GM23338 (cell line): ENCODE results near the gene DNM2.
A peak's percentile ranks its signal among the peaks of the same experiment; 100 is the strongest.

Experiments used
- CREB1 ChIP-seq: fragments of 250-450 bp; sonication (Bioruptor Pico); IDR thresholded peaks from 2 replicates; pipeline ENCODE4 v1.5.0; 2020; ENCODE audit warnings: low read depth, mild to moderate bottlenecking, moderate library complexity
- ETS1 ChIP-seq: IDR thresholded peaks from 2 replicates; pipeline ENCODE4 v1.6.1; 2016; ENCODE audit warnings: antibody characterized with exemption
- EZH2 ChIP-seq: fragments of 200-600 bp; sonication (generic); IDR thresholded peaks from one replicate; pipeline ENCODE4 v1.8.0; 2017; ENCODE audit warnings: antibody characterized with exemption, mild to moderate bottlenecking, low read depth; ENCODE audit not compliant: unreplicated experiment
- EZH2phosphoT487 ChIP-seq: fragments of 200-600 bp; sonication (generic); IDR thresholded peaks from one replicate; pipeline ENCODE4 v1.8.1; 2018; ENCODE audit warnings: antibody characterized with exemption; ENCODE audit not compliant: unreplicated experiment
- POLR2AphosphoS5 ChIP-seq: IDR thresholded peaks from 2 replicates; pipeline ENCODE4 v1.6.1; 2016; ENCODE audit warnings: antibody characterized with exemption, low read depth
- REST ChIP-seq: IDR thresholded peaks from one replicate; pipeline ENCODE4 v1.6.1; 2018; ENCODE audit warnings: antibody characterized with exemption; ENCODE audit not compliant: unreplicated experiment
- STAT1 ChIP-seq: IDR thresholded peaks from one replicate; pipeline ENCODE4 v1.6.1; 2016; ENCODE audit warnings: antibody characterized with exemption; ENCODE audit not compliant: unreplicated experiment
- ZNF114 ChIP-seq: fragments of 250-450 bp; sonication (Bioruptor Pico); IDR thresholded peaks from 2 replicates; pipeline ENCODE4 v1.5.0; 2020; ENCODE audit warnings: mild to moderate bottlenecking, moderate library complexity
- TF ChIP-seq, protein P1 (sequence below), 2 experiments: fragments of 200-600 bp in 1 of 2; sonication (generic) in 1 of 2; conservative IDR thresholded peaks; 2 replicates each; pipeline versions ENCODE4 v1.5.1 to v1.6.1; 2016 to 2017; ENCODE audit warnings: antibody characterized with exemption in 2 of 2, low read depth in 2 of 2, mild to moderate bottlenecking in 2 of 2, moderate library complexity in 1 of 2

DNA sequence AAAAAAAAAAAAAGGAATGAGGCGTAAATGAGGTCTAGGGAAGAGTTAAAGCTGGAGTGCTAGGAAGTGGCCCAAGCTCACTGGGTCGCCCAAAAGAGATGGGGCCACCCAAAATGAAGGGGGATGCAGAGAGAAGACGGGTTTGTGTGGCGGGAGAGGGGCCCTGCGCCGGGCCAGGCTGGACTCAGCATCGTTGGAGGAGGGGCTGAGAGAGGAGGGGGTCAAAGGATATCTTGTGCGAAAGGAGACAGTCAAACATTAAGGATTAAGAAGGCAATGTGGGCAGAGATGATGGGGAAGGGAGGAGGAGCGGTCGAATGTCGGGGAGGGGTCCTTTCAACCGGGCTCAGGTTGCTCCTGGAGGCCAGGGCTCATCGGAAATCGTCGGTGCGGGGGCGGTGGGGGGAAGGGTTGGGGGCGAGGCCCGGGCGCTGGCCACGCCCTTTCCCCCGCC lies 152.6 kb downstream of the DNM2 start:
- TF ChIP-seq, protein P1, sequence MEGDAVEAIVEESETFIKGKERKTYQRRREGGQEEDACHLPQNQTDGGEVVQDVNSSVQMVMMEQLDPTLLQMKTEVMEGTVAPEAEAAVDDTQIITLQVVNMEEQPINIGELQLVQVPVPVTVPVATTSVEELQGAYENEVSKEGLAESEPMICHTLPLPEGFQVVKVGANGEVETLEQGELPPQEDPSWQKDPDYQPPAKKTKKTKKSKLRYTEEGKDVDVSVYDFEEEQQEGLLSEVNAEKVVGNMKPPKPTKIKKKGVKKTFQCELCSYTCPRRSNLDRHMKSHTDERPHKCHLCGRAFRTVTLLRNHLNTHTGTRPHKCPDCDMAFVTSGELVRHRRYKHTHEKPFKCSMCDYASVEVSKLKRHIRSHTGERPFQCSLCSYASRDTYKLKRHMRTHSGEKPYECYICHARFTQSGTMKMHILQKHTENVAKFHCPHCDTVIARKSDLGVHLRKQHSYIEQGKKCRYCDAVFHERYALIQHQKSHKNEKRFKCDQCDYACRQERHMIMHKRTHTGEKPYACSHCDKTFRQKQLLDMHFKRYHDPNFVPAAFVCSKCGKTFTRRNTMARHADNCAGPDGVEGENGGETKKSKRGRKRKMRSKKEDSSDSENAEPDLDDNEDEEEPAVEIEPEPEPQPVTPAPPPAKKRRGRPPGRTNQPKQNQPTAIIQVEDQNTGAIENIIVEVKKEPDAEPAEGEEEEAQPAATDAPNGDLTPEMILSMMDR (conservative IDR thresholded peaks at IDR 0.05; ENCODE audit: low read depth in 2 of 2), result no peak
- TF ChIP-seq POLR2AphosphoS5 (peak; percentile 83), EZH2 (no peak), EZH2phosphoT487 (no peak), REST (no peak), CREB1 (no peak), ETS1 (no peak), STAT1 (no peak), ZNF114 (no peak)
